HCT116 (cell line): ENCODE measurements around the gene DENND2A. TPM values are rescaled to one million over a fixed set of nuclear protein-coding genes. Genes with fewer than 3 reads are reported as not detected.

Experiments used
- ATAC-seq: fragments of 200-7000 bp; cut with Tn5 transposase; 2 replicates; pipeline ENCODE4 v1.9.1; 2020; ENCODE audit warnings: mild to moderate bottlenecking, moderate library complexity
- BruUV-seq: library from RNA; stranded (reverse); fragments of 400-500 nt; replicated peaks from 2 replicates; lab custom pipeline; 2021; lab: Mats Ljungman, UMichigan
- CTCF ChIA-PET: fragments of 300-600 bp; sonication (Branson Sonifier 250); formaldehyde crosslinking; loops from one replicate; lab custom pipeline; 2021; ENCODE audit warnings: antibody characterized with exemption; lab: Charles Lee
- POLR2A ChIA-PET: fragments of 300-600, 350-600 bp; sonication (Branson Sonifier 250); formaldehyde crosslinking; loops from one replicate; lab custom pipeline; 2021; ENCODE audit warnings: antibody characterized with exemption; lab: Charles Lee
- RAD21 ChIA-PET, 2 experiments: fragments of 300-600 bp; sonication (Branson Sonifier 250); formaldehyde crosslinking; loops; one replicate each; lab custom pipeline; 2023; ENCODE audit warnings: low total read pairs in 2 of 2; ENCODE audit not compliant: uncharacterized antibody in 2 of 2, unreplicated experiment in 2 of 2, low non-redundant PET in 1 of 2; lab: Charles Lee
- DNase-seq: peaks from one replicate; pipeline ENCODE4 v3.0.0-alpha.2; 2010; ENCODE audit warnings: low read depth, low spot score
- H2AFZ ChIP-seq: fragments of 200-600 bp; shearing (Covaris generic), sonication (generic); 2 replicates; pipeline ENCODE4 v1.6.1; 2017; ENCODE audit warnings: low read depth, mixed run types, mixed read lengths, antibody characterized with exemption, low read length; ENCODE audit not compliant: poor library complexity, severe bottlenecking
- H3K27ac ChIP-seq: 2 replicates; pipeline ENCODE4 v1.5.1; 2012; ENCODE audit warnings: low read depth, low read length
- H3K27me3 ChIP-seq: fragments of 200-600 bp; sonication (generic); 2 replicates; pipeline ENCODE4 v1.6.1; 2016; ENCODE audit warnings: mixed run types, low read length, mixed read lengths; ENCODE audit not compliant: insufficient read depth
- H3K36me3 ChIP-seq, 2 experiments: fragments of 200-500 bp in 1 of 2; fragments of 200-600 bp in 1 of 2; sonication (Bioruptor generic) in 1 of 2; sonication (generic) in 1 of 2; 2 replicates each; pipeline versions ENCODE4 v1.5.1 to v1.6.1; 2014 to 2016; ENCODE audit warnings: low read length in 2 of 2, inconsistent platforms in 1 of 2, mixed read lengths in 1 of 2, mixed run types in 1 of 2; ENCODE audit not compliant: insufficient read depth in 2 of 2, control insufficient read depth in 1 of 2
- H3K4me1 ChIP-seq, 2 experiments: fragments of 200-600 bp in 1 of 2; sonication (generic) in 1 of 2; 2 replicates each; pipeline versions ENCODE4 v1.5.1 to v1.6.1; 2012 to 2017; ENCODE audit warnings: low read length in 2 of 2, inconsistent platforms in 1 of 2, mild to moderate bottlenecking in 1 of 2, mixed read lengths in 1 of 2, mixed run types in 1 of 2, moderate library complexity in 1 of 2; ENCODE audit not compliant: insufficient read depth in 2 of 2, control insufficient read depth in 1 of 2
- H3K4me2 ChIP-seq: fragments of 200-600 bp; sonication (generic); 2 replicates; pipeline ENCODE4 v1.6.1; 2017; ENCODE audit warnings: mixed run types, low read length, mixed read lengths
- H3K4me3 ChIP-seq, 2 experiments: fragments of 200-600 bp in 1 of 2; sonication (generic) in 1 of 2; replicated peaks in 1 of 2; 2 replicates each; pipeline ENCODE4 v1.5.1; 2011 to 2016; ENCODE audit warnings: low read length in 2 of 2, control low read depth in 1 of 2, low read depth in 1 of 2, mild to moderate bottlenecking in 1 of 2, mixed read lengths in 1 of 2, mixed run types in 1 of 2
- H3K79me2 ChIP-seq: fragments of 200-600 bp; sonication (generic); 2 replicates; pipeline ENCODE4 v1.6.1; 2017; ENCODE audit warnings: mild to moderate bottlenecking, mixed run types, low read length, moderate library complexity, mixed read lengths; ENCODE audit not compliant: insufficient read depth
- H3K9ac ChIP-seq: fragments of 200-600 bp; sonication (generic); 2 replicates; pipeline ENCODE4 v1.6.1; 2016; ENCODE audit warnings: low read length, mixed read lengths
- H3K9me2 ChIP-seq: fragments of 200-600 bp; sonication (generic), shearing (Covaris generic); 2 replicates; pipeline ENCODE4 v1.6.1; 2017; ENCODE audit warnings: mixed run types, mild to moderate bottlenecking, moderate library complexity; ENCODE audit not compliant: insufficient read depth
- H3K9me3 ChIP-seq, 2 experiments: fragments of 200-500 bp in 1 of 2; fragments of 200-600 bp in 1 of 2; sonication (Bioruptor generic) in 1 of 2; sonication (generic) in 1 of 2; 2 replicates each; pipeline ENCODE4 v1.6.1; 2014 to 2017; ENCODE audit warnings: low read length in 2 of 2, mixed read lengths in 2 of 2, inconsistent platforms in 1 of 2, low read depth in 1 of 2, mild to moderate bottlenecking in 1 of 2, mixed run types in 1 of 2, moderate library complexity in 1 of 2; ENCODE audit not compliant: control insufficient read depth in 1 of 2, insufficient read depth in 1 of 2
- H4K20me1 ChIP-seq: fragments of 200-600 bp; sonication (generic), shearing (Covaris generic); 2 replicates; pipeline ENCODE4 v1.6.1; 2017; ENCODE audit warnings: mixed run types, mild to moderate bottlenecking, moderate library complexity; ENCODE audit not compliant: insufficient read depth
- CBX3 ChIP-seq: IDR thresholded peaks from 2 replicates; pipeline ENCODE4 v1.6.1; 2012; ENCODE audit warnings: low read depth
- CEBPB ChIP-seq: IDR thresholded peaks from 2 replicates; pipeline ENCODE4 v1.6.1; 2012; ENCODE audit warnings: low read depth
- EGR1 ChIP-seq: IDR thresholded peaks from 2 replicates; pipeline ENCODE4 v1.6.1; 2012; ENCODE audit warnings: low read depth
- ELF1 ChIP-seq: IDR thresholded peaks from 2 replicates; pipeline ENCODE4 v1.6.1; 2012; ENCODE audit warnings: low read depth, borderline replicate concordance
- EZH2 ChIP-seq: fragments of 200-600 bp; sonication (generic); IDR thresholded peaks from 2 replicates; pipeline ENCODE4 v1.6.1; 2017; ENCODE audit warnings: antibody characterized with exemption, mixed run types
- EZH2phosphoT487 ChIP-seq: fragments of 200-600 bp; IDR thresholded peaks from 2 replicates; pipeline ENCODE4 v1.6.1; 2018; ENCODE audit warnings: antibody characterized with exemption, borderline replicate concordance
- FOSL1 ChIP-seq: IDR thresholded peaks from 2 replicates; pipeline ENCODE4 v1.6.1; 2012; ENCODE audit warnings: low read depth
- JUND ChIP-seq: IDR thresholded peaks from 2 replicates; pipeline ENCODE4 v1.6.1; 2012
- POLR2A ChIP-seq: IDR thresholded peaks from 2 replicates; pipeline ENCODE4 v1.7.0; 2011; ENCODE audit warnings: borderline replicate concordance; ENCODE audit not compliant: insufficient read depth, insufficient read length; ENCODE audit errors: extremely low read depth
- RAD21 ChIP-seq: IDR thresholded peaks from 2 replicates; pipeline ENCODE4 v1.6.1; 2012; ENCODE audit warnings: low read depth, mild to moderate bottlenecking
- SP1 ChIP-seq: IDR thresholded peaks from 2 replicates; pipeline ENCODE4 v1.6.1; 2012; ENCODE audit warnings: low read depth
- TCF7L2 ChIP-seq: IDR thresholded peaks from 2 replicates; pipeline ENCODE4 v1.7.0; 2011; ENCODE audit warnings: borderline replicate concordance, inconsistent platforms; ENCODE audit not compliant: insufficient read depth, insufficient read length; ENCODE audit errors: extremely low read depth
- ZFX ChIP-seq: fragments of 450-650 bp; IDR thresholded peaks from 2 replicates; pipeline ENCODE4 v1.6.1; 2017
- ZNF274 ChIP-seq: fragments of 200-500 bp; sonication (Bioruptor generic); IDR thresholded peaks from 2 replicates; pipeline ENCODE4 v1.6.1; 2014; ENCODE audit warnings: mild to moderate bottlenecking, low read depth, low read length, inconsistent platforms
- intact Hi-C: fragments of 100-400 bp; cut with micrococcal nuclease; formaldehyde crosslinking; loops from 2 replicates; pipeline ENCODE4 v1.10.0; 2022
- total RNA-seq: library from RNA; stranded (reverse); gene quantifications from one replicate; pipeline ENCODE4 v1.2.1, GENCODE V29; 2021; ENCODE audit not compliant: unreplicated experiment
- TF ChIP-seq, protein P1 (sequence below): IDR thresholded peaks from 2 replicates; pipeline ENCODE4 v1.6.1; 2011; ENCODE audit warnings: mild to moderate bottlenecking, low read length, moderate library complexity; ENCODE audit not compliant: insufficient replicate concordance; ENCODE audit errors: extremely low read depth
- TF ChIP-seq, protein P2 (sequence below): IDR thresholded peaks from 2 replicates; pipeline ENCODE4 v1.6.1; 2012

The DENND2A gene
- total RNA-seq, 1 experiment from 2014 or later = 0.12 TPM

DNA sequence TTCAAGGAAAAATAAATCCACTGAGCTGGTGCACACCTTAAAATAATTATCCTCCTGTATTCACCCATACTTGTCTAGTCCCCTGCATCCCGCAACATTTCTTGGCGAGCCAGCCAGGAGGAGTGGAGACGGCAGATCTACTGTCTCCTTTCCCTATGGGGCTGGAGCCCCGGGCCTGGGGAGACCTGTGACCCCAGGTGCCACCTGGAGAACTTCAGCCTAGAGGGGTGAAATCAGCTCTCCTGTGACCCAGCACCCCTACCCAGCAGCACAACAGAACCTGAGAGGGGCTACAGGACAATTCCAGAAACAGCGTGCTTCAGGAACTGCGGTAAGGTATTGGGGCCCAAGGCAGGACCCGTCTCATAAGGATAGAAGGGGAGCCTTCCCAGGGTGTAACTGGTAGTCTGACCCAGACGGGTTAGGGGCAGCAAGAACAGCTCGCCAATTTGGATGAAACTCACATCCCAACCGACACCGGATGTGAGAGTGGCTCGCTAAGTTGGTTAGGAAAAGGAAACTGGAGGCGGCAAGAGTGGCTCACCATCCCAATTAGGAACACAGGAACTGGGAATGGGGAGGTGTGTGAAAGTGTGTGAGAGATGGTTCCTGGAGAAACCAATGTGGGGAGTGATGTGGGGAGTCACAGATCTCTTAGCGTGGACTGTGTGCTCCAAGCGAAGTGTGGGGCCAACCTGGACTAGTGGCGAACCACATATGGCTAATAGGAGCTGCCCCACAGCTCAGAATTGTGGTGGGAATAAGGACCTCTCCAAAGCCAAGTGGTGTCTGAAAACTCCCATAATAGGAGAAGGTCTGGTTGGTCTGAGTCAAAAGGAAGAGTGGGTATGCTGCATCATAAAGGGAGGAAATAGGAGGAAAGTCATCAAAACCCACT lies 15.1 kb upstream of the DENND2A start:
- Histone ChIP-seq H4K20me1 (no peaks in the 10 kb centered on the region), H3K36me3 (no peaks in the 10 kb centered on the region), H3K4me3 (no peak overlapping the region), H3K9me2 (no peaks in the 10 kb centered on the region), H3K27ac (no peak overlapping the region), H3K9ac (no peak overlapping the region), H3K79me2 (no peaks in the 10 kb centered on the region)
- ChIA-PET CTCF (no interaction called here), RAD21 (no interaction called here)
- intact Hi-C loops = no loop called here
- DNase-seq = no peak
- BruUV-seq = no TSS peak
- no peak for ATAC-seq
- TF ChIP-seq CBX3 = no peak
- no peak for TF ChIP-seq ELF1
- TF ChIP-seq JUND = no peak
- no peak for TF ChIP-seq POLR2A
- TF ChIP-seq, protein P1, sequence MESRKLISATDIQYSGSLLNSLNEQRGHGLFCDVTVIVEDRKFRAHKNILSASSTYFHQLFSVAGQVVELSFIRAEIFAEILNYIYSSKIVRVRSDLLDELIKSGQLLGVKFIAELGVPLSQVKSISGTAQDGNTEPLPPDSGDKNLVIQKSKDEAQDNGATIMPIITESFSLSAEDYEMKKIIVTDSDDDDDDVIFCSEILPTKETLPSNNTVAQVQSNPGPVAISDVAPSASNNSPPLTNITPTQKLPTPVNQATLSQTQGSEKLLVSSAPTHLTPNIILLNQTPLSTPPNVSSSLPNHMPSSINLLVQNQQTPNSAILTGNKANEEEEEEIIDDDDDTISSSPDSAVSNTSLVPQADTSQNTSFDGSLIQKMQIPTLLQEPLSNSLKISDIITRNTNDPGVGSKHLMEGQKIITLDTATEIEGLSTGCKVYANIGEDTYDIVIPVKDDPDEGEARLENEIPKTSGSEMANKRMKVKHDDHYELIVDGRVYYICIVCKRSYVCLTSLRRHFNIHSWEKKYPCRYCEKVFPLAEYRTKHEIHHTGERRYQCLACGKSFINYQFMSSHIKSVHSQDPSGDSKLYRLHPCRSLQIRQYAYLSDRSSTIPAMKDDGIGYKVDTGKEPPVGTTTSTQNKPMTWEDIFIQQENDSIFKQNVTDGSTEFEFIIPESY = no peak
- no peak for TF ChIP-seq CEBPB
- TF ChIP-seq, all 23 proteins: peak for 0
- Histone ChIP-seq H3K27me3 (peaks cover 4% of the 10 kb centered on the region; the same call in 1 of the 2 replicates), H3K4me1 (peaks cover 0 to 9% of the 10 kb centered on the region in 2 experiments; a peak in 1 of 4 replicates), H3K9me3 (no peaks in the 10 kb centered on the region), H3K4me2 (no peak overlapping the region; the same call in 1 of the 2 replicates), H2AFZ (no peak overlapping the region)
- POLR2A ChIA-PET = interaction anchor here (0.6 kb wide), 1 partner anchor 257 kb away, joined by 4 read pairs; the partner anchor contains the start of gene SLC37A3

DNA sequence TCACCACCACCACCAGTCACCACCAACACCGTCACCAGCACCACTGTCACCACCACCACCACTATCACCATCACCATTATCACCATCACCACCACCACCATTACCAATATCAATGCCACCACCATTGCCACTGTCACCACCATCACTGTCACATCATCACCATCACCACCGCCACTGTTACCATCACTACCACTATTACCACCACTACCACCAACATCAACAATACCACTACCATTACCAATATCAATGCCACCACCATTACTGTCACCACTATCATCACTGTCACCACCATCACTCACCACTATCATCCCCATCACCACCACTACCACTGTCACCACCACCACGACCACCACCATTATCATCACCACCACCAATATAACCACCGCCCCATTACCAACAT lies 14.0 kb upstream of the DENND2A start:
- intact Hi-C loops = no loop called here
- DNase-seq = no peak
- TF ChIP-seq ZFX = no peak
- no peak for TF ChIP-seq ZNF274
- no peak for TF ChIP-seq EZH2phosphoT487
- no peak for TF ChIP-seq FOSL1
- TF ChIP-seq, protein P2, sequence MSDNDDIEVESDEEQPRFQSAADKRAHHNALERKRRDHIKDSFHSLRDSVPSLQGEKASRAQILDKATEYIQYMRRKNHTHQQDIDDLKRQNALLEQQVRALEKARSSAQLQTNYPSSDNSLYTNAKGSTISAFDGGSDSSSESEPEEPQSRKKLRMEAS = no peak
- no peak for TF ChIP-seq TCF7L2
- TF ChIP-seq SP1 = no peak
- TF ChIP-seq JUND = no peak
- TF ChIP-seq EZH2 = no peak
- no peak for TF ChIP-seq EGR1
- no peak for TF ChIP-seq POLR2A
- no peak for TF ChIP-seq ELF1
- no peak for TF ChIP-seq RAD21
- no peak for TF ChIP-seq CBX3

More for the DNA sequence above, 14.0 kb upstream of the DENND2A start:
- ChIA-PET POLR2A (no interaction called here), CTCF (no interaction called here), RAD21 (no interaction called here)
- H3K4me2 ChIP-seq = no peak overlapping the region
- no peak overlapping the region for H3K9ac ChIP-seq
- no peaks in the 10 kb centered on the region for H3K9me2 ChIP-seq
- H3K27ac ChIP-seq = no peak overlapping the region
- H3K4me1 ChIP-seq = peaks cover 0 to 11% of the 10 kb centered on the region in 2 experiments; a peak in 1 of 4 replicates
- no peaks in the 10 kb centered on the region for H3K79me2 ChIP-seq
- no peaks in the 10 kb centered on the region for H3K9me3 ChIP-seq
- no TSS peak for BruUV-seq
- no peak overlapping the region for H3K4me3 ChIP-seq
- H2AFZ ChIP-seq = no peak overlapping the region
- no peaks in the 10 kb centered on the region for H3K36me3 ChIP-seq
- ATAC-seq = no peak
- no peaks in the 10 kb centered on the region for H4K20me1 ChIP-seq
- no peaks in the 10 kb centered on the region for H3K27me3 ChIP-seq
